GM18498 (cell line): ENCODE data around the gene ARHGEF7.

Source experiments
- ATAC-seq: cut with Tn5 transposase; IDR thresholded peaks from one replicate; pipeline ENCODE4 v1.9.1; 2021; ENCODE audit warnings: mild to moderate bottlenecking, moderate library complexity; ENCODE audit not compliant: unreplicated experiment

ARHGEF7 gene

DNA sequence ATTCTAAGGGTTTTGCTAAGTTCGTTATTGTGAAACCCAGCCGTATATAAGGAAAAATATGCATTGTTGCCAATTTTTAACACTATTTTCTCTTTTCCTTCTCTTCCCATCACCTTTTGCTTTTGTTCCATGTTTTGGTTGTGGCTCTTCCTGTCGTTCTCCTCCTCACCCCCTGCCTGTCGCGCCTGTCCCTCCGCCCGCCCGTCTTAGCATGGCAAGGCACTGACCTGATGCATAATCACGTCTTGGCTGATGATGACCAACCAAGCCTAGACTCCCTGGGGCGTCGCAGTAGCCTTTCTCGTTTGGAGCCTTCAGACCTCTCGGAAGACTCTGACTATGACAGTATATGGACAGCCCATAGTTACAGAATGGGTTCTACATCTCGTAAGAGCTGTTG, 176.8 kb downstream of the ARHGEF7 start:
- no peak for ATAC-seq

DNA sequence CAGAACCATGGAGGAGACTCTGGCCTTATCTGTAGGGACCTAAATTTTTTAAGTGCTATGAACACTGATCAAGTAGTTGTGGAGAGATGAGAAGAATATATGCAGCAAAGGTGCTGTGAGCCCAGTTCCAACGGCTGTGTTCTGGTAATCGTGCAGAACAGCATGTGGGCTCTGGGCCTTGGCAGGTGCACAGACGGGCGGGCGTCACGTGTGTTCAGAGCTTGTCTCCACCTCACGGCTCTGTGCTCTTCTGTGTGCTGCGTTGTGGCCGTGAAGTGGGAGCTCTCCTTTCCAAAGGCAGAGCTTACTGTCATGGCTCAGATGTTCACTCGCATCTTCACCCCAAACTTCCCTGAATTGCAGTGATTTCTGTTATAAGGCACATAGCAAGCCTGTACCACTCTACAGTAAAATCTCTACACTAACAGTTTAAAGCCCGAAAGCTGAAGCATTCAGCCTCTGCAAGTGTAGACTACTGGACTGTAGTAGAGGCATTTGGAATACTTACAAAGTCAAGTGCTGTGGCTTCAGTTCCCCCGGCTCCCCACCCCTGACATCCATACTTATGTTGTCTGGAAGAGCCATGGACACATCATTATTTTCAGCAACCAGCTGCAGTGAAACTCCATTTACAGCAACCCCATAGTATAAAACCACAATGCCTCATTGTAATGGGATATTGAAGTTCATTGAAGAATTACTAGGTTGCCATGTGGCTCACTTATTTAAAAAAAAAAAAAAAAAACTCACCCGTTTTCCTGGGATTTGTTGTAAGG, 177.8 kb downstream of the ARHGEF7 start:
- ATAC-seq, result no peak

DNA sequence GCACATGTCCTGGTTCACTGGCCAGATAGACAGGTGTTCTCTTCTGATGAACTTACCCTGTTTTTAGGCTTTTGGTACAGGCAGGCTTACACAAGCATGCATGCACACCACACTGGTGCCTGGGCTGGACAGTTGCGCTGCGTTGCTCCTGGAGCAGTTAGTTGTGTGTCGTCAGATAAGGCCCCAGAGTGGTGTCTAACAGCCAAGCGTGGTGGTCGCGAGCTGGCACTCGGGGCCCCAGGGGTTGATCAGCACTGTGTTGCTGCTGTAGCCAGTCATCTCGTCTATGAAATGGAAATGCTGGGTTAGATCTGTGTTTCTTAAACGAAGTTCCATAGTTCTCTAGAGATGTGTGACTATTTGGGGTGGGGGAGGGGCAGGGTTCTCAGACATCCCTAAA, 180.8 kb downstream of the ARHGEF7 start:
- no peak for ATAC-seq

DNA sequence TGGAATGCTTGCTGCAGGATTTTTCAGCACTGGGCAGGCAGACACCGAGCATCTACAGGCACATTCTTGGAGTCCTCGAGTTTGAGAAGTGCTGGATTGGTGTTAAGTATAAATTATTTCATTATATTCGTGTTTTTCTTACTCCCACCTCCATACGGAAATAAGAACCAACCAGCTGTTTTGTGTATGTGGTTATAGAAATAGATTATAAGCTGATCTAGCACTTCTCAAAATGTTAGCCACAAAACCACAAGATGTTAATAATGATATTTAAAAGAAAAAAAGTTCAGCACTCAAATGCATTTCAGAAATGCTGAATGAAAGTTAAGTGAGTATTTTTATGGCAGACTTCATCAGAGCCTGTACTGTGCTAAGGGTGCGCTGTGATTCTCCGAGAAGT, 181.3 kb downstream of the ARHGEF7 start:
- ATAC-seq, result no peak

- ATAC-seq, result no peak
Measured at GRCh38 chr13:111298214-111298975, 183.3 kb downstream of the ARHGEF7 start.

DNA sequence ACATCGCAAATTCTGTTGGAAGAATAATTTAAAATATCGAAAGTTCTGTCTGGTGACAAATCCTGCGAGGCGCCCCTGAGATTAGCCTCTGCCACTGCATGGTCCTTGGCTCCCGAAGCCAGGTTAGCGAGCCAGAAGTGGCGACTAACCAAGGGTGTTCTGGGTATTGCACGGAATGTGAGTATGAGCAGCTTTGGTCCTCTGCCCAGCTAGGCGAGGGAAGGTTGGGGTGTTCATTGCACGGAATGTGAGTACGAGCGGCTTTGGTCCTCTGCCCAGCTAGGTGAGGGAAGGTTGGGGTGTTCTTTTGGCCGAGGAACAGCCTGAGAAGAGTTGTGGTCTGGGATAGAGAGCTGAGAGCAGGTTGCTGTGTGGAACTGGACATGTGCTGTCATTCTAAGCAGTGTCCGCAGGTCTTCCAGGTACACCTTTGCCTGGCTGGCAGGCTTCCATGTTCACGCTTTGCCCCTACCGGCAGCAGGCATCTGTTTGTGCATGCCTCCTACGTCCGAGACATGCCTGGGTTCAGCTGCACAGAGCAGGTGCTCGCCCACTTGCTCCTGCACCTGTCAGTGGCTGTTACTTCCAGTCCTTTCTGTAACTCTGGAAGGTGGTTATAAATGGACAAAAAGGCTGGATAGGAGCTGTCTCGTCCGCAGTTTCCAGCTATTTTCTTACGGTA, 187.1 kb downstream of the ARHGEF7 start:
- ATAC-seq, result no peak

DNA sequence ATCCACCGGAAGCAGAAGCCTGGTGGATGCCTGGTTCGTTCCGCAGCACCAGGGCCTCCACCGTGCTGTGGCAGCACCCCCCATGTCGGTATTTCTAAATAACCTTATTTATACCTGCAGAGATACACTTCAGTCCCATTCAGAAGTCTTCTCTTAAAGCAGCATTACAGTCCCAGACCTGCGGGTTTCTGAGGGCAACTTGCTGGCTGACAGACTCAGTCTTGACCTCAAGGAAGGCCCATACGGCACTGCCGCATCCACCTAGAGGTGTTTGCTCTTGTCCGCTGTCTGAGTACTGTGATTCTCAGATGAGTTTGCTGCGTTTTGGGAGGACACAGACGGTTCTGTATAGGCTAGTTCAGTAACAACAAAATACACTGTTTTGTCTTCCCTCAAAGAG, 188.4 kb downstream of the ARHGEF7 start:
- no peak for ATAC-seq

- peak; percentile 96 for ATAC-seq
Measured at GRCh38 chr13:111304041-111304544, 189.0 kb downstream of the ARHGEF7 start.

- ATAC-seq, result peak; percentile 38
Measured at GRCh38 chr13:111304603-111305289, 189.6 kb downstream of the ARHGEF7 start.

GRCh38 chr13:111312944-111313590, 198.0 kb downstream of the ARHGEF7 start:
- no peak for ATAC-seq

GRCh38 chr13:111313911-111314425, 198.9 kb downstream of the ARHGEF7 start:
- ATAC-seq, result no peak

DNA sequence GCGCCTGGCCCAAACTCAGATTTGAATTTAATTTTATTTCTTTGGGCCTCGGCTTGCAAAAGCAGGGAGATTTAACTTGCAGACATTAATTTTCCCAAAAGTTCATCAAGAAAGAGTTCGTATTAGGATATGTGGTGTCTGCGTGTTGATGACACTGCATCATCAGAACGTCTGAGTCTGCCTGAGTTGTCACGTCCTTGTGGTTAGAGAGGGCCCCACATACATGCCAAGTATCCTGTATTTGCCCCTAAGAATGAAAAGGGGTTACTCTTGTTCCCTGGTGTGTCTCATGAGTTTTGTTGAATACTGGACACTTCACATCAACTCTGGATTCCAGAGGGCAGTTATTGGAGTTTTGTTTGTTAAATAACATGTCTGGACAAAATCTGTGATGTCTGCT, 199.7 kb downstream of the ARHGEF7 start:
- no peak for ATAC-seq

- no peak for ATAC-seq
Measured at GRCh38 chr13:111315347-111315995, 200.4 kb downstream of the ARHGEF7 start.

DNA sequence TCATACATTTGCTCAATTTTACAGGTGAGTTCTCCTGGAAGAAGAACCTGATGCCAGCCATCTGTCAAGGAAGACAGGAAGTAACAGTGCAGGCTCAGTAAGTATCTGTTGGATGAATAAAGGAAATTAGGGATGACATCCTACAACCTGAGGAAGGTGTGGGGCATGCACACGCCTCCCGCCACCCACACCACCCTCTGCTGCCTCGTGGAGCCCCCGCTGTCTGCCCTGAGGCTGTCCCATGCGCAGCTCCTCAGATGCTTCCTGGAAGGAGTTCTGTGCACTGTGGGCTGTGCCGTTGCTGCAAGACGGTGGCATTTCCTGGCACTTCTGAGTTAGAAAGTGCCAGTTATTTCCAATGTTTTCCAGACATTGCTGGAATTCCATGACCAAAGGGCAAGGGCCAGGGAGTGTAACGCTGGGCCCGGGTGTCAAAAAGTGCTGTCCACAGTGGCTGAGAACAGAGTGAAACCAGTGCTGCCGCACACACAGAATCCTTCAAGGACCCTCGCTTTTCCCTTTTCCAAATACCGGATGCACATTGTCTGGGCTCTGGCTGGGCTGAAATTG, 201.1 kb downstream of the ARHGEF7 start:
- no peak for ATAC-seq

GRCh38 chr13:111317042-111317550, 202.0 kb downstream of the ARHGEF7 start:
- no peak for ATAC-seq

DNA sequence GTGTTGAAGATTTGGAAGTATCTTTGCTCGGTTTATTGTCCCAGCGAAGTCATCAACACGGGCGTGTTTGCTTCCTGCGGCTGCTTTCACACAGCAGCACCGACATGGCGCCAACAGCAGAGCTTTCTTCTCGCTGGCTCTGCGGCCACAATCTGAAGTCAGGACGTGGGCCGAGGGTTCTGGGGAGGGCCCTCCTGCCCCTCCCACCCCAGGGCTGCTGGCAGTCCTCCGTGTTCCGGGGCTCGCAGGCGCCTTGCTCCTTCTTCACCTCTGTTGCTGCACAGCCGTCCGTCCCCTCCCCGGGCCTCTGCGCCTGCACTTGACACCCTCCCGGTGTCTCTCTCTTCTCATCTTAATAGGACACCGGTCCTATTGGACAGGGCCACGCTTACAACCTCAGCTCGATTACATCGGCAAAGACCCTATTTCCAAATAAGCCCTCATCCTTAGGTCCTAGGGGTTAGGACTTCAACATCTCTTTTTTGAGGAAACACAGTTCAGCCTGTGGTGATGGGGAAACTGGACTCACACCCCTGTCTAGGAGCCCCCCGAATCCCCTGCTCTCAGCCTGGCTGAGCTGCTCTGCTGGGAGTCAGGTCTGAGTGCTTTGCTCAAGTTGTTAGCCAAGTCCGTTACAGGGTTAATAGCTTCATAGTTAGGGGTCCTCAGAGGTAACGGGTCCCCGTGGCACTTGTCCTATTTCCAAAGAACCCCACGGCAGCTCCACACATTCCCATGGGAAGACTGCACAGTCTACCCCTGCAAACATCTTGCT, 202.6 kb downstream of the ARHGEF7 start:
- ATAC-seq, result no peak

DNA sequence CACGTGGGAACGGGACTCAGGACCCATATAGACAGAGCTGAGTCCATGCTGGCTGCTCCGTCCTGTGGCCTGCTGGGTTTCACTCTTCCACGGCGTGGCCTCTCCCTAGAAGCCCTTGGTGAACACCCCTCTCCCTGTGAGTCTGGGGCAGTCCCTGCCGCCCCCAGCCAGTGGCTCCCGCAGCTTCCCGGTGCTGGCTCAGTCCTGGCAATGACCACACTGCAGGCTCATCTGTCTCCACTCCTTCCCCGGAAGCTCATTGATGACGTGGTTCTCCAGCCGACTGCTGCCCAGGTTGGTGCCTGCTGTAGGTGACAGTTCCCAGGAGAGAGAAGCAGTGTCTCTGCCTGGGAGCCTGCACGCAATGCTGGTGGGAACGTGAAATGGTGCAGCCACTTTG, 203.3 kb downstream of the ARHGEF7 start:
- ATAC-seq, result no peak

- no peak for ATAC-seq
Measured at GRCh38 chr13:111319521-111319920, 204.4 kb downstream of the ARHGEF7 start.
